GM19025 (cell line): ENCODE data around the gene ATP11C.
"Not testable (repeated sequence)": the region's sequence is repeated elsewhere in the genome, so short reads cannot be mapped to it uniquely, and the experiment has no call there.

ENCODE experiments used
- ATAC-seq: cut with Tn5 transposase; IDR thresholded peaks from one replicate; pipeline ENCODE4 v1.9.1; 2021; ENCODE audit warnings: mild to moderate bottlenecking, low read depth, moderate library complexity; ENCODE audit not compliant: unreplicated experiment

ATP11C gene

GRCh38 chrX:139864640-139865039, 68.2 kb downstream of the ATP11C start:
- ATAC-seq, result no peak

- ATAC-seq, result no peak
Observed at GRCh38 chrX:139862208-139862607, 70.6 kb downstream of the ATP11C start.

GRCh38 chrX:139856826-139857225, 76.0 kb downstream of the ATP11C start:
- not testable (repeated sequence) for ATAC-seq

- ATAC-seq, result no peak
Observed at GRCh38 chrX:139851730-139852129, 81.1 kb downstream of the ATP11C start.

- ATAC-seq, result no peak
Observed at GRCh38 chrX:139850968-139851367, 81.9 kb downstream of the ATP11C start.

- no peak for ATAC-seq
Observed at GRCh38 chrX:139844884-139845283, 88.0 kb downstream of the ATP11C start.

- no peak for ATAC-seq
Observed at GRCh38 chrX:139844163-139844562, 88.7 kb downstream of the ATP11C start.

- no peak for ATAC-seq
Observed at GRCh38 chrX:139842326-139843185, 90.3 kb downstream of the ATP11C start.

GRCh38 chrX:139836335-139836734, 96.5 kb downstream of the ATP11C start:
- not testable (repeated sequence) for ATAC-seq

GRCh38 chrX:139834879-139835278, 98.0 kb downstream of the ATP11C start:
- ATAC-seq, result no peak

- ATAC-seq, result no peak
Observed at GRCh38 chrX:139832718-139833309, 100.0 kb downstream of the ATP11C start.

- peak; percentile 69 for ATAC-seq
Observed at GRCh38 chrX:139831675-139832456, 101.0 kb downstream of the ATP11C start.

- no peak for ATAC-seq
Observed at GRCh38 chrX:139831017-139831416, 101.8 kb downstream of the ATP11C start.

- ATAC-seq, result no peak
Observed at GRCh38 chrX:139828830-139829229, 104.0 kb downstream of the ATP11C start.

GRCh38 chrX:139828033-139828432, 104.8 kb downstream of the ATP11C start:
- ATAC-seq, result no peak

GRCh38 chrX:139826065-139827044, 106.5 kb downstream of the ATP11C start:
- no peak for ATAC-seq

GRCh38 chrX:139825618-139826017, 107.2 kb downstream of the ATP11C start:
- no peak for ATAC-seq

- ATAC-seq, result no peak
Observed at GRCh38 chrX:139823806-139824205, 109.0 kb downstream of the ATP11C start.

- no peak for ATAC-seq
Observed at GRCh38 chrX:139820358-139820984, 112.4 kb downstream of the ATP11C start.

GRCh38 chrX:139816204-139816603, 116.6 kb downstream of the ATP11C start:
- ATAC-seq, result no peak
